ENCODE results near the gene ALG12. TPM values are rescaled to one million over a fixed set of nuclear protein-coding genes. Genes with fewer than 3 reads are reported as not detected.

The ALG12 gene
- total RNA-seq, 1 experiment from 2014 or later, result 17.9 TPM

- DNase-seq (ENCODE audit: low spot score), result no peak
Measured at GRCh38 chr22:49913026-49913425, 5.2 kb downstream of the ALG12 start.

GRCh38 chr22:49911881-49912625 lies 6.2 kb downstream of the ALG12 start:
- DNase-seq (ENCODE audit: low spot score), result no peak

GRCh38 chr22:49910229-49911155 lies 7.7 kb downstream of the ALG12 start:
- DNase-seq (ENCODE audit: low spot score), result no peak

- no peak for DNase-seq (ENCODE audit: low spot score)
Measured at GRCh38 chr22:49909476-49910205, 8.6 kb downstream of the ALG12 start.

GRCh38 chr22:49907807-49908206 lies 10.4 kb downstream of the ALG12 start:
- DNase-seq (ENCODE audit: low spot score), result no peak

GRCh38 chr22:49906799-49907290 lies 11.4 kb downstream of the ALG12 start:
- no peak for DNase-seq (ENCODE audit: low spot score)

GRCh38 chr22:49906071-49906798 lies 12.0 kb downstream of the ALG12 start:
- DNase-seq (ENCODE audit: low spot score), result no peak

- DNase-seq (ENCODE audit: low spot score), result no peak
Measured at GRCh38 chr22:49905465-49905864, 12.8 kb downstream of the ALG12 start.

GRCh38 chr22:49904040-49904369 lies 14.2 kb downstream of the ALG12 start:
- DNase-seq (ENCODE audit: low spot score), result no peak

- DNase-seq (ENCODE audit: low spot score), result no peak
Measured at GRCh38 chr22:49903322-49904039, 14.8 kb downstream of the ALG12 start.

GRCh38 chr22:49901457-49901856 lies 16.8 kb downstream of the ALG12 start:
- DNase-seq (ENCODE audit: low spot score), result no peak

GRCh38 chr22:49900441-49901230 lies 17.6 kb downstream of the ALG12 start:
- DNase-seq (ENCODE audit: low spot score), result no peak

- no peak for DNase-seq (ENCODE audit: low spot score)
Measured at GRCh38 chr22:49899530-49899929, 18.7 kb downstream of the ALG12 start.

GRCh38 chr22:49897015-49897684 lies 21.1 kb downstream of the ALG12 start:
- DNase-seq (ENCODE audit: low spot score), result no peak

GRCh38 chr22:49896201-49896600 lies 22.0 kb downstream of the ALG12 start:
- no peak for DNase-seq (ENCODE audit: low spot score)

- DNase-seq (ENCODE audit: low spot score), result no peak
Measured at GRCh38 chr22:49894322-49895054, 23.8 kb downstream of the ALG12 start.

- no peak for DNase-seq (ENCODE audit: low spot score)
Measured at GRCh38 chr22:49893025-49893424, 25.2 kb downstream of the ALG12 start.

GRCh38 chr22:49892226-49892899 lies 25.9 kb downstream of the ALG12 start:
- DNase-seq (ENCODE audit: low spot score), result no peak

All from HT-29 (cell line).